Mucosa of rectum (tissue), 2 donors: Measurements from ENCODE around the gene ITGAD.
"Not testable (repeated sequence)": the region's sequence is repeated elsewhere in the genome, so short reads cannot be mapped to it uniquely, and the experiment has no call there.

ENCODE experiments used
- H3K27ac ChIP-seq, 2 donors: one replicate each; pipeline ENCODE4 v1.7.0; 2013; ENCODE audit warnings: inconsistent platforms in 2 of 2, low read depth in 2 of 2, low read length in 2 of 2
- H3K27me3 ChIP-seq, 2 donors: one replicate each; pipeline ENCODE4 v1.7.0; 2013; ENCODE audit warnings: low read length in 2 of 2; ENCODE audit not compliant: control insufficient read depth in 2 of 2, insufficient read depth in 2 of 2
- H3K36me3 ChIP-seq, 2 donors: one replicate each; pipeline ENCODE4 v1.7.0; 2013; ENCODE audit warnings: low read length in 2 of 2; ENCODE audit not compliant: control insufficient read depth in 2 of 2, insufficient read depth in 2 of 2
- H3K4me1 ChIP-seq, 2 donors: one replicate each; pipeline ENCODE4 v1.7.0; 2013; ENCODE audit warnings: low read length in 2 of 2, mild to moderate bottlenecking in 1 of 2; ENCODE audit not compliant: control insufficient read depth in 2 of 2, insufficient read depth in 2 of 2
- H3K4me3 ChIP-seq, 2 donors: one replicate each; pipeline ENCODE4 v1.7.0; 2013; ENCODE audit warnings: low read length in 2 of 2
- H3K9ac ChIP-seq, 2 donors: one replicate each; pipeline ENCODE4 v1.7.0; 2013; ENCODE audit warnings: low read length in 2 of 2, low read depth in 1 of 2, mild to moderate bottlenecking in 1 of 2
- H3K9me3 ChIP-seq, 2 donors: one replicate each; pipeline ENCODE4 v1.7.0; 2013; ENCODE audit warnings: low read length in 2 of 2; ENCODE audit not compliant: control insufficient read depth in 2 of 2
- donor health status: healthy.
- donor health status: Normal muscosa, but diverticular disease.

Gene ITGAD

DNA sequence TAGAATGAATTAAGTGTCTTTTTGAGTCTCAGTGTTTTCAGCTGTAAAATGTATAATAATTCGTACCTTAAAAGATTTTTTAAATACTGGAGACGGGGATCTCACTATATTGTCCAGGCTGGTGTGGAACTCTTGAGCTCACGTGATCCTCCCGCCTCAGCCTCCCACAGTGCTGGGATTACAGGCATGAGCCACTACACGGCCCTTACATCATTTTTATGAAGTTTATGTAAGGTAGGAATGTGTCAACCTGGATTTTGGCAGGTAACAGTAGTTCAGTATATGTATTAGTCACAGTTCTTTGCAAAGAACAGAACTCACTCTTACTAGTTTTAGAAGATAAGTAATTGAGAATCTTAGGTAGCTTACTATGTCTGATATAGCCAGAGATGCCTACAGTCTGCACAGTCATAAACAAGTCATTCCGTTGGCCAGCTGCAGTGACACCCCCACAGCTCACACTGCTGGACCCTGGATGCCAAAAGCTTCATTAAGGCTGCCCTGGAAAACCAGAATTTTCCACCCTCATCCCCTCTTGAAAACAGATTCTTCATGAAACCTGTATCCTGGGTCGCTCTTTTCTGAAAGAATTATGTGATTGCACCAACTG is 35.6 kb downstream of the ITGAD start:
- no peak overlapping the region for H3K27ac ChIP-seq
- H3K36me3 ChIP-seq = no peaks in the 10 kb centered on the region
- peaks cover 2 to 3% of the 10 kb centered on the region in 2 donors for H3K4me1 ChIP-seq
- H3K9me3 ChIP-seq = no peaks in the 10 kb centered on the region
- H3K27me3 ChIP-seq = peaks cover 0 to 6% of the 10 kb centered on the region in 2 donors
- H3K4me3 ChIP-seq = no peak overlapping the region
- H3K9ac ChIP-seq = no peak overlapping the region

DNA sequence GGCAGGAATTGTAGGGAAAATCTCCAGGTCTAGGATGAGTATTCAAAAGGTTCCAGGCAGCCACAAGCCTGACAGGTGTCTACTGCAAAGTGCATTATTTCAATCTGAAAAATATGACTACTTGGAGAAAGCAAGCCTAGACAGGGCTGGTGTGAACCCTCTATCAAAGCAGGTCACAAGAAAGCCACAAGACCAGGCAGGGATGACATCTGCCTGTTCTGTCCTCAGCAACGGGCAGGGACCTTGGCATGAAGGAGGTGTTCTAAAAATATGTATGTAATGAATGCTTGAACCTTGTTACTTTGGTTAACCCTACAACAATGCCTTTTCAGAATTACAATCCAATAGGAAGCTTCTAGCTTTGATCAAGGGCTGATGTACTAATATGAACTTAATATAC is 36.2 kb downstream of the ITGAD start:
- Histone ChIP-seq H3K9ac (no peak overlapping the region), H3K4me3 (no peak overlapping the region), H3K4me1 (peaks cover 2 to 3% of the 10 kb centered on the region in 2 donors), H3K27me3 (peaks cover 0 to 4% of the 10 kb centered on the region in 2 donors), H3K27ac (no peak overlapping the region), H3K9me3 (no peaks in the 10 kb centered on the region), H3K36me3 (no peaks in the 10 kb centered on the region)

DNA sequence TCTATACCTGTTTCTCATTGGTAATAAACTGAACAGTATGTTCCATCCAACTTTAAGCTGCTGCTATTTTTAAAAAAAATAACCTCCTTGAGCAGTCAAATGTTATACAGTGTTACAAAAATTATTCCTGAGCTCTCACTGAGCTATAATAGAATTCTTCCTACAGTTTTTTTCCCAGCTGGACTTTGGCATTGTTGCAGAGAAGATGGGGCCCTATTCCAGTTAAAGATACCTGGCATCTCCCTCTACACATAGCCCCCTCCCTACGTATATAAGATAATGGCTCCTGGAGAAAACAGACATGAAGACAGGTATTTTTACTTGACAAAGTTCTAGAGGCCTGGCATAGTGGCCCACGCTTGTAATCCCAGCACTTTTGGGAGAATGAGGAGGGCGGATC is 36.7 kb downstream of the ITGAD start:
- Histone ChIP-seq H3K4me3 (no peak overlapping the region), H3K9me3 (no peaks in the 10 kb centered on the region), H3K4me1 (peaks cover 2 to 3% of the 10 kb centered on the region in 2 donors), H3K9ac (no peak overlapping the region), H3K27ac (no peak overlapping the region), H3K27me3 (peaks cover 0 to 4% of the 10 kb centered on the region in 2 donors), H3K36me3 (no peaks in the 10 kb centered on the region)

DNA sequence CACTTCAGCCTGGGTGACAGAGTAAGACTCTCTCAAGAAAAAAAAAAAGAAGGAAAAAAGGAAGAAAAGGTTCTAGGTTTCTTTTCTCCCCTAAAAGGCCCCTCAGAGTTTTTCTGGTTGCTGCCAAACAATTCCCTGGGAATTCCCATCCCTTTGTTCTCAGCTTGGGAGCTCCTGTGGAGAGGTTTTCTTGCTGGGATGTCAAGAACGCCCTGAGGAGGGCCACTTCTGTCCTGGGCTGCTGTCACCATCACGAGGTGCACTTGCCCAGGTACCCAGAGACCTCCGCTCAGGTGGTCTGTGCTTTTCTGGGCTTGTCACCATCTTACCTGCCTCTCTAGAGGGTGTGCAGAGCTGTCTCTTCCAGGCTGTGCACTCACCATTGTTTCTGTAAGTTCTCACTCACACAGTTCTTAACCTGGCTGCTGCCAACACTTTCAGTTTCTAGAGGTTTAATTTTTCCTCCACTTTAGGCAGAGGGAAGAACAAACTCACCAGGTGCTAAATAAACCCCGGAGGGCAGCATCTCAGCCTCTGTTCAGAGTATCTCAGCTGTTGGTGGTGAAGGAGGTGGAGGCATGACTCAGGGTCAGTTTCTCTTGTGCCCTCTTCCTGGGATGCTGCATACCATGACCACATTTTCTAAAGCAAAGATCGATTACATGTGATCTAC is 37.4 kb downstream of the ITGAD start:
- H3K36me3 ChIP-seq = no peaks in the 10 kb centered on the region
- H3K4me3 ChIP-seq = no peak overlapping the region
- H3K4me1 ChIP-seq = peaks cover 2 to 3% of the 10 kb centered on the region in 2 donors
- no peaks in the 10 kb centered on the region for H3K9me3 ChIP-seq
- H3K27ac ChIP-seq = no peak overlapping the region
- H3K27me3 ChIP-seq = peaks cover 0 to 4% of the 10 kb centered on the region in 2 donors
- H3K9ac ChIP-seq = no peak overlapping the region

DNA sequence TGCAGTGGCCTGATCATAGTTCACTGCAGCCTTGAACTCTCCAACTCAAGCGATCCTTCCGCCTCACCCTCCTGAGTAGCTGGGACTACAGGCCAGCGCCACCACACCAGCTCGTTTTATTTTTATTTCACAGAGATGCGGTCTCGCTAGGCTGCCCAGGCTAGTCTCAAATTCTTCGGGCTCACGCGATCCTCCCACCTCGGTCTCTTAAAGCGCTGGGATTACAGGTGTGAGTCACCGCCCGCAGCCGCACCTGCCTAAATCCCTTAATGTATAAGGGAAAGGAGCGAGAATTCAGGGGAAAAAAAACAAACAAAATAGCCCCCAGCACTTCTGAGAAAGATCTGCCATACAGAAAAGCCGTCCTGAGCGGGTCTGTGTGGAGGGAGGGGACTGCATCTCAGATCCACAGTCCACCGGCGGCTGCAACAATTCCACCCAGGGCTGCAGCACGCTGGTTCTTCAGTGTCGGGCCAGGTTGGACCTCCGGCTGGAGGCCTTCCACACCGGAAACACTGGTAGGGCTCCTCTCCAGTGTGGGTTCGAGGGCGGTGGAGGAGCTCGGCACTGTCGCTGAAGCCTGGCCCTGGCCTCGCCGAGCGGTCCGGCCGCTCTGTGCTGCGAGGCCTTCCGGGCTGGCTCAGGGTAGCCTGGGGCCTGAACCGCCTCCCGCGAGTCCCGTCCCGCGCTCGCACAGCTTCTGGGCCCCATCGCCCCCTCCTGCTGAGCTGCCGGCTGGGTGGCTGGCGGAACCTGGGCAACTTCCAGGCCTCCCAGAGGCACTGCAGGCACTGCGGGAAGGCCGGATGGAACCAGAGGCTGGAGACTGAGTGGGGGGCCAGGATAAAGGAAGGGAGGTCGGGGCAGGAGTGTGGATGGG is 42.4 kb downstream of the ITGAD start:
- H3K27ac ChIP-seq = no peak overlapping the region
- H3K9me3 ChIP-seq = no peaks in the 10 kb centered on the region
- no peaks in the 10 kb centered on the region for H3K4me1 ChIP-seq
- H3K9ac ChIP-seq = no peak overlapping the region
- no peaks in the 10 kb centered on the region for H3K27me3 ChIP-seq
- no peaks in the 10 kb centered on the region for H3K36me3 ChIP-seq
- no peak overlapping the region for H3K4me3 ChIP-seq

DNA sequence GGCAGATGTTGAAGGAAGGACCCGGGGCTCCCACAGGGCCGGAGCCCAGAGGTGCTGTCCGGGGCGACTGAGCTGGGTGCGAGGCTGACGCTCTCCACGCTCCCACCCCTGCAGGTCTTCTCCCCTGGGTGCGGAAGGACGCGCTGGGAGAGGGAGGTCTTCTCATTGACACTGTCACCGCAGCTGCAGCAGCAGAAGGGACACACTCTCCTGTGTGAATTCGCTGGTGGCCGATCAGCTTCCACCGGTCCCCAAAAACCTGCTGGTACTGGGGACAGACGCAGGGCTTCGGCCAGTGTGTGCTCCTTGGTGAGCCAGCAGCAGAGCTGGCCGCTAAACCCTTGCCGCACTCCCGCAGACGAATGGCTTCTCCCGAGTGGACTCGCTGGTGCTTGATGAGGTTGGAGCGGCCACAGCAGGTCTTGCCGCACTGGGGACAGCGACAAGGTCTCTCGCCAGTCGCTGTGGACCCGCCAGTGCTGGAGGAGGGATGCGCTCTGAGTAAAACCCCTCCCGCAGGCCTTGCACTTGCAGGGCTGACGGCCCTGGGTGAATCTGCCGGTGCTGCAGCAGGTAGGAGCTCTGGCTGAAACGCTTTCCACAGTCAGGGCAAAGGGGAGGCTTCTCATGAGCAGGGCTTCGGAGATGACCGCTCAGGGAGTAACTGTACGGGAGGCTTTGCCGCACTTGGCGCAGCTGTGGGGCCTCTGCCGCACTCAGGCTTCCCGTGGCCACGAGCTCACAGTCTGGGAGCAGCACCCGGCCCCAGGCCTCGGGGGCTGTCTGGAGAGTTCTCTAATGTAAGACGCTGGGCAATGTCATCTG is 43.3 kb downstream of the ITGAD start:
- no peaks in the 10 kb centered on the region for H3K4me1 ChIP-seq
- no peak overlapping the region for H3K27ac ChIP-seq
- no peak overlapping the region for H3K9ac ChIP-seq
- H3K9me3 ChIP-seq = no peaks in the 10 kb centered on the region
- H3K36me3 ChIP-seq = no peaks in the 10 kb centered on the region
- no peaks in the 10 kb centered on the region for H3K27me3 ChIP-seq
- no peak overlapping the region for H3K4me3 ChIP-seq

DNA sequence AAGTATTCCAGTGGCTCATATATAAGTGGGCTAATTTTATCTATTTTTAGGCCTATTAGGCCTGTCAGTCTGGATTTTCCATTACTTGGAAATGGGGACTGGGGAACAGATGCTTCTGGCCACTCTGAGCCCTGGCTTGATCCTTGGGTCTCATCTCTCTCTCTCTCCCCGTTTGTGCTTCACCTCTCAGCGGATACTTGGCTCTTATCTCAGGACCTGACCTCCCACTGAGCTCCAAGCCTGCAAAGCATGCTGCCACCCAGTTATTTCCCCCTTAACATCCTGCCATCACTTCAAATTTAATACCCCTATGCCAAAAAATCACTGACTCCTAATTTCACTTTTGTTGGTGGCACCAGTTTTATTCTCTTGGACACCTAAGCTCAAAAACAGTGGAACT is 45.3 kb downstream of the ITGAD start:
- no peaks in the 10 kb centered on the region for H3K27me3 ChIP-seq
- no peak overlapping the region for H3K27ac ChIP-seq
- H3K4me1 ChIP-seq = peaks cover 2% of the 10 kb centered on the region in 2 donors
- no peak overlapping the region for H3K4me3 ChIP-seq
- H3K9me3 ChIP-seq = no peaks in the 10 kb centered on the region
- H3K9ac ChIP-seq = no peak overlapping the region
- H3K36me3 ChIP-seq = no peaks in the 10 kb centered on the region

DNA sequence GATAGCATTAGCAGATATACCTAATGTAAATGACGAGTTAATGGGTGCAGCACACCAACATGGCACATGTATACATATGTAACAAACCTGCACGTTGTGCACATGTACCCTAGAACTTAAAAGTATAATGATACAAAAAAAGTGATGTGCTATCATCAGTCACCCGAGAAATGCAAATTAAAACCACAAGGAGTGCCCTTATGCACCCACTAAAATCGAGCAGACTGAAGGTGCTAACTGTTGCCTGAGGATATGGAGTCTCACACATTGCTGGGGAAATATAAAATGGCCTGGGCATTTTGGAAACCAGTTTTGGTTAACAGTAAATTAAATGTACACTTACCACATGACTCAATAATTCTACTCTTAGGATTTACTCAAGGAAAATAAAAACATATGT is 45.9 kb downstream of the ITGAD start:
- not testable (repeated sequence) for H3K36me3 ChIP-seq, H3K4me1 ChIP-seq, H3K4me3 ChIP-seq, H3K27ac ChIP-seq, H3K27me3 ChIP-seq, H3K9me3 ChIP-seq, H3K9ac ChIP-seq

DNA sequence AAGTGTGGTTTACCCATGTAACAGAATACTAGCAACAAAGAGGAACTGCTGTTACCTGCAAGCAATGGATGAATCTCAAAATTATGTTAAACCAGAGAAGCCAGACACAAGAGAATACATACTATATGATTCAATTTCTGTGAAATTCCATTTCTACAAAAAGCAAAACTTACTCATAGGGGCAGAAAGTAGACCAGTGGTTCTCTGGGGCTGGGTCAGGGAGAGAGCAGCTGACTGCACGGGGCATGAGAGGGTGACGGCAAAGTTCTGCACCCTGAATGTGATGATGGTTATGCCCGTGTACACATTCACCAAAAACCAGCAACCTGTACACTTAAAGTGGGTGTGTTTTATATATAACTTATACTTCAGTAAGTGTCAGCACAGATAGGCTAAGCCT is 46.4 kb downstream of the ITGAD start:
- Histone ChIP-seq H3K27me3 (no peaks in the 10 kb centered on the region), H3K27ac (no peak overlapping the region), H3K4me3 (no peak overlapping the region), H3K9me3 (no peaks in the 10 kb centered on the region), H3K4me1 (peaks cover 2% of the 10 kb centered on the region in 2 donors), H3K36me3 (no peaks in the 10 kb centered on the region), H3K9ac (no peak overlapping the region)
